Omental fat pad (tissue), 4 donors: Measurements from ENCODE around the gene SUMO3. TPM values are rescaled to one million over a fixed set of nuclear protein-coding genes. Genes with fewer than 3 reads are reported as not detected.

Experiments used
- ATAC-seq: fragments of 150-250 bp; one replicate; pipeline ENCODE4 v1.9.1; 2016; ENCODE audit warnings: mild to moderate bottlenecking, moderate library complexity; ENCODE audit not compliant: low FRiP score
- DNase-seq: peaks from one replicate; pipeline ENCODE4 v3.0.0-alpha.2; 2019; ENCODE audit warnings: low spot score
- total RNA-seq, 4 donors: library from RNA; depleted of rRNA; stranded (reverse); fragments of >200 nt; gene quantifications; one replicate each; pipeline ENCODE4 v1.1.0, GENCODE V29; 2016
- TF ChIP-seq, protein P1 (sequence below), 3 donors: fragments of 450-650 bp; IDR thresholded peaks; one replicate each; pipeline ENCODE4 v1.5.1; 2016 to 2017; ENCODE audit warnings: antibody characterized with exemption in 3 of 3, mild to moderate bottlenecking in 3 of 3, moderate library complexity in 2 of 3

The SUMO3 gene
- total RNA-seq, 4 donors from 2014 or later = 55.5 to 62.9 (median 60.2) TPM

DNA sequence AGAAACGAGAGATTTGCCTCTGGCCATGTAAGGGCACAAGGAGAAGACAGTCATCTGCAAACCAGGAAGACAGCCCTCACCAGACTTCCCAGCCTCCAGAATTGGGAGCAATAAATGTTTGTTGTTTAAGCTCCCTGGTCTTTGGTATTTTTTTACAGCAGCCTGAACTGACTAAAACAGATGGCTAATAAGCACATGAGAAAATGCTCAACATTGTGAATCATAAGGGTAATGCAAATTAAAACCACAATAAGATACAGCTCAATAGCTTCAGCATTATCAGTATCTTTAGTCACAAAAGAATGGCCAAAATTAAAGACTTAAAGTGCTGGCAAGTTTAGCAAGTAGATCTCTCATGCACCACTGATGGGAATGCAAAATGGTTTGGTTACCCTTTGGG, 28.0 kb downstream of the SUMO3 start:
- TF ChIP-seq, protein P1, sequence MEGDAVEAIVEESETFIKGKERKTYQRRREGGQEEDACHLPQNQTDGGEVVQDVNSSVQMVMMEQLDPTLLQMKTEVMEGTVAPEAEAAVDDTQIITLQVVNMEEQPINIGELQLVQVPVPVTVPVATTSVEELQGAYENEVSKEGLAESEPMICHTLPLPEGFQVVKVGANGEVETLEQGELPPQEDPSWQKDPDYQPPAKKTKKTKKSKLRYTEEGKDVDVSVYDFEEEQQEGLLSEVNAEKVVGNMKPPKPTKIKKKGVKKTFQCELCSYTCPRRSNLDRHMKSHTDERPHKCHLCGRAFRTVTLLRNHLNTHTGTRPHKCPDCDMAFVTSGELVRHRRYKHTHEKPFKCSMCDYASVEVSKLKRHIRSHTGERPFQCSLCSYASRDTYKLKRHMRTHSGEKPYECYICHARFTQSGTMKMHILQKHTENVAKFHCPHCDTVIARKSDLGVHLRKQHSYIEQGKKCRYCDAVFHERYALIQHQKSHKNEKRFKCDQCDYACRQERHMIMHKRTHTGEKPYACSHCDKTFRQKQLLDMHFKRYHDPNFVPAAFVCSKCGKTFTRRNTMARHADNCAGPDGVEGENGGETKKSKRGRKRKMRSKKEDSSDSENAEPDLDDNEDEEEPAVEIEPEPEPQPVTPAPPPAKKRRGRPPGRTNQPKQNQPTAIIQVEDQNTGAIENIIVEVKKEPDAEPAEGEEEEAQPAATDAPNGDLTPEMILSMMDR (IDR thresholded peaks at IDR 0.05) = no peak
- DNase-seq (no peak), ATAC-seq (no peak)

DNA sequence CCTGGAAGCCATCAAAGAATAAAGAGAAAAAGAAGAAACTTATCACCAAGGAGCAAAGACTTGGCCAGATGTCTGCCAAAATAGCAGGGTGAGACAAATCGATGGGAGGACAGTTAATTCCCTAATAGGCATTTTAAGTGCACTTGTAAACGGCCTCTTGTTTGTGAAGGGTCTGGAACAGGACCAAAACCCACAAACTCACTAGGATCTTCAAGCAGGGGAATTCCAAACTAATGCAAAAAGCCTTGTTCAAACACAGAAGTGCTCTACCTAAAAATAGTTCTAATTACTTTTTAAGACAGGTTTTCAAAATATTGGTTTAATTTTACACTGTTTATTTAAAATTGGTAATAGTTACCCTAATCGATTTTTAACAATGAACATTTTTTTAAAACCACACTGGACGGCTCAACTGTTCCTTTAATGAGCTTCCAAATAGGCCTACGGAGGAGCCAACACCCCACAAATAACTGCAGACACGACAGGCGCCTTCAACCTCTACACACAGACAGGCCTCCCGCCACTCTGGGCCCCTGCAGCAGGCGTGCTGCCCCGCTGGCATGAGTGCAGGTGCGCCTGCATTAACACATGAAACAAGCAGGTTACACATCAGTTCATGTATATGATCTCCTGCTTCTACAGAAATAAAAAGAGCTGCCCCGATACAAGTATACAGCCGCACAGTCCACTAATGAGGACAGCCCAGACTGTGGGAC, 32.1 kb downstream of the SUMO3 start:
- TF ChIP-seq, protein P1 (IDR thresholded peaks at IDR 0.05) = no peak
- ATAC-seq (no peak), DNase-seq (no peak)

DNA sequence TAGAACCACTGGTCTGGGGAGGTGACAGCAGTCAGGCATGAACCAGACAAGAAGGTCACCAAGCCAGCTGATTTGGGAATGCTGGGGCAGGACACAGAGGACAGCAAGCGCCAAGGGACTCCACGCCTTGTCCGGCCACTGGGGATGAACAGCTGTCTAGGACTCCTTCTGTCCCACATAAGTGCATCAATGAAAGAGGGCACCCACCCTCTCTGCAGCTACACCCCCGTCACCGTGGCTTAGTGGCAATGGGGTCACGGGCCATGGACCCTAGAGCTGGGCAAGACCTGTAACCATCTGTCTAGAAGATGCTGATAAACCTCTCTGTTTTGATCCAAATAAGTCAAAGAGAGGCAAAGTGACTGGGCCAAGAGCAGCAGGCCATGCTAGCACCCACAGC, 33.1 kb downstream of the SUMO3 start:
- TF ChIP-seq, protein P1 (IDR thresholded peaks at IDR 0.05) = no peak
- ATAC-seq (no peak), DNase-seq (no peak)

DNA sequence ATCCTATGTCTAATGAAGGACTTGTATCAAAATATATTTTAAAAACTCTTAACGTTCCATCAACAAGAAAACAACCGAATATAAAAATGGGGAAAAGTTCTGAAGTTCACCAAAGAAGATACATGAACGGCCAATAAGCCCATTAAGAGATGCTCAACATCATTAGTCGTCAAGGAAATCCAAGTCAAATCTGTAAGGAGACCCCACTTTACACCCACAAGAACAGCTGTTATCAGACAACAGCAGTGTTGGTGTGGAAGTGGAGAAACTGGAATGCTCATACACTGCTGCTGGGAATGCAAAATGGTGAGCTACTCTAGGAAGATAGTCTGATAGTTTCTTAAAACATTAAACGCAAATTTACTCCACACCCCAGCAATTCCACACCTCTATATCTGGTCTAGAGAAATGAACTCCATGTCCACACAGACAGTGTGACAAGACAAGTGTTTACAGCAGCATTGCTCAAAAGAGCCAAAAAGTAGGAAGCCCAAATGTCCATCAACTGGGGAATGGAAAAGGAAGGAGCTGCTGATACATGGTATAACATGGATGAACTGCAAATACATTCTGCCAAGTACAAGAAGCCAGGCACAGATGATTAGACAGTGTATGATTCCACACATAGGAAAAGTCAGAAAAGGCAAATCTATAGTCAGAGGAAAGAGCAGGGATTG, 34.7 kb downstream of the SUMO3 start:
- TF ChIP-seq, protein P1 (IDR thresholded peaks at IDR 0.05) = no peak
- DNase-seq (no peak), ATAC-seq (no peak)

DNA sequence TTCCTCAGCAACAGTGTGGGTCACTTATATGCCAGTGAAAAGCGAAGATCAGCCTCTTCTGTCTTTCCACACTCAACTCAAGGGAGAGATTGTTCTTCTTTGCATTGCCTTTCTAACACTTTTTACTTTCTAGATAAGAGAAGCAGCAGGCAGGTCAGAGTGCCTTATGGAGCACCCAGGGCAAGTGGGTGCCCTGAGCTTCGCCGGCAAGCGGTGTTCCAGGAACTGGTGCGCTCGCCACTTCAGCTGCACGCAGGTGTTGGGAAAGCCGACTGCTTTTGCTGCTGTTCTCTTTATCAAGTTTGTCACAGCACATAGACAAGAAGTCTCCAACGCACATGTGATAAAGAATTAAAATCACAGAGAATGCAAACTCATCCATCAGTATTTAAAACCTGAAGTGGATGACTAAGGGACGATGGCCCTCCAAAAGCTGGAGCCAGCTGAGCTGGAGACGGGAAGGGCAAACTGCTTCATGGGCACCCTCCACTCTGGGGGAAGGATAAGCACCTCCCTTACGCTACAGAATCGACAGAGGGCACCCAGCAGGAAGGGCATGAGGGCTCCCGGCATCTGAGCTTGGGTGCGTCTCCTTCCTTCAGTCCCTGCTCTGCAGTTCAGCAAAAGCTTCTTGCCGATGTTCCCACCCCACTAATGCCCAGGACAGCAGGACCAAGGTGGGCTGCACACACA, 36.9 kb downstream of the SUMO3 start:
- no peak for ATAC-seq
- no peak for DNase-seq
- TF ChIP-seq, protein P1 (IDR thresholded peaks at IDR 0.05) = no peak

DNA sequence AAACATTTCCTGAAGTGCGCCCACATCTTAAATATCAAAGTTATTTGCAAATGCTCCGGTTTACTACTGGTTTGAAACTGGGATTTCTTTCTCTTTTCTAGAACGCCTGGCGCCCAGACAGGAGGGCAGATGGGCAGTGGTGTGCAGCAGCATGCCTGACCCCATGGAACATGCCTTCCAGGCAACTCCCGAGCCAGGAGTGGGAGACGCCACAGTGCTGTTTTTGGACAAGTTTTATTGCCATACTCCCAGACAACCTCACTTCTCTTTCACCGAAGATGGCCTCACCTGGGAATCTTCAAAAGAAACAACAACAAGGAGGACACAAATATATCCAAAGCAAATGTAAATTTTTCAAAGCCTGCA, 37.7 kb downstream of the SUMO3 start:
- TF ChIP-seq, protein P1 (IDR thresholded peaks at IDR 0.05) = no peak
- DNase-seq = no peak
- no peak for ATAC-seq
